SK-N-SH (cell line): ENCODE results near the gene SELE. TPM values are rescaled to one million over a fixed set of nuclear protein-coding genes. Genes with fewer than 3 reads are reported as not detected.

ENCODE experiments used
- CTCF ChIA-PET: fragments of 300-600, 350-600 bp; formaldehyde crosslinking; extraction: SDS; loops from one replicate; lab custom pipeline; 2021; lab: Yijun Ruan, JAX
- POLR2A ChIA-PET: fragments of 350-600 bp; sonication (Branson Sonifier 250); formaldehyde crosslinking; extraction: SDS; loops from one replicate; lab custom pipeline; 2020; ENCODE audit warnings: antibody characterized with exemption, inconsistent platforms; lab: Yijun Ruan, JAX
- DNase-seq: peaks from one replicate; pipeline ENCODE4 v3.0.0; 2012
- H2AFZ ChIP-seq: fragments of 200-600 bp; sonication (generic); 2 replicates; pipeline ENCODE4 v1.8.1; 2016; ENCODE audit warnings: antibody characterized with exemption, mild to moderate bottlenecking, low read depth
- H3F3A ChIP-seq: fragments of 200-600 bp; sonication (generic); replicated peaks from 2 replicates; pipeline ENCODE3; 2016; ENCODE audit warnings: antibody characterized with exemption, mild to moderate bottlenecking; ENCODE audit not compliant: insufficient read depth
- H3K27ac ChIP-seq, 2 experiments: fragments of 200-500 bp in 1 of 2; fragments of 200-600 bp in 1 of 2; sonication (Bioruptor generic) in 1 of 2; sonication (generic), shearing (Covaris generic) in 1 of 2; 2 replicates each; pipeline versions ENCODE4 v1.5.1 to v1.6.1; 2014 to 2016; ENCODE audit warnings: low read depth in 2 of 2, inconsistent platforms in 1 of 2, low read length in 1 of 2, mild to moderate bottlenecking in 1 of 2, mixed read lengths in 1 of 2
- H3K27me3 ChIP-seq: fragments of 200-600 bp; sonication (generic), shearing (Covaris generic); 2 replicates; pipeline ENCODE4 v1.6.1; 2016; ENCODE audit warnings: mixed run types; ENCODE audit not compliant: insufficient read depth
- H3K36me3 ChIP-seq, 2 experiments: fragments of 200-500 bp in 1 of 2; fragments of 200-600 bp in 1 of 2; sonication (Bioruptor generic) in 1 of 2; sonication (generic) in 1 of 2; replicated peaks in 1 of 2; 2 replicates each; pipeline versions ENCODE3 to v1.5.1; 2014 to 2016; ENCODE audit warnings: low read length in 1 of 2, mild to moderate bottlenecking in 1 of 2; ENCODE audit not compliant: insufficient read depth in 2 of 2, control insufficient read depth in 1 of 2
- H3K4me1 ChIP-seq, 2 experiments: fragments of 200-500 bp in 1 of 2; fragments of 200-600 bp in 1 of 2; sonication (Bioruptor generic) in 1 of 2; sonication (generic), shearing (Covaris generic) in 1 of 2; 2 replicates each; pipeline versions ENCODE4 v1.5.1 to v1.6.1; 2014 to 2016; ENCODE audit warnings: low read depth in 1 of 2, low read length in 1 of 2, mixed run types in 1 of 2; ENCODE audit not compliant: insufficient read depth in 2 of 2, control insufficient read depth in 1 of 2
- H3K4me2 ChIP-seq: fragments of 200-600 bp; sonication (generic), shearing (Covaris generic); 2 replicates; pipeline ENCODE4 v1.6.1; 2017; ENCODE audit warnings: mixed run types
- H3K4me3 ChIP-seq, 2 experiments: fragments of 200-500 bp in 1 of 2; fragments of 200-600 bp in 1 of 2; sonication (Bioruptor generic) in 1 of 2; sonication (generic), shearing (Covaris generic) in 1 of 2; 2 replicates each; pipeline versions ENCODE4 v1.5.1 to v1.8.1; 2014 to 2016; ENCODE audit warnings: low read depth in 2 of 2, inconsistent platforms in 1 of 2, low read length in 1 of 2, mild to moderate bottlenecking in 1 of 2, mixed read lengths in 1 of 2, moderate library complexity in 1 of 2
- H3K79me2 ChIP-seq: fragments of 200-600 bp; sonication (generic); 2 replicates; pipeline ENCODE4 v1.8.1; 2017; ENCODE audit warnings: mild to moderate bottlenecking; ENCODE audit not compliant: insufficient read depth
- H3K9ac ChIP-seq: fragments of 200-600 bp; sonication (generic); 2 replicates; pipeline ENCODE4 v1.6.1; 2017; ENCODE audit warnings: mixed run types
- H3K9me2 ChIP-seq: fragments of 200-600 bp; sonication (generic); 2 replicates; pipeline ENCODE4 v1.6.1; 2017; ENCODE audit warnings: mixed run types
- H3K9me3 ChIP-seq: fragments of 200-600 bp; sonication (generic); 2 replicates; pipeline ENCODE4 v1.6.1; 2017; ENCODE audit warnings: mixed run types, mild to moderate bottlenecking, moderate library complexity
- H4K20me1 ChIP-seq: fragments of 200-600 bp; sonication (generic); 2 replicates; pipeline ENCODE4 v1.6.1; 2017; ENCODE audit warnings: mild to moderate bottlenecking, mixed run types; ENCODE audit not compliant: insufficient read depth
- CHD2 ChIP-seq: fragments of 150-350 bp; IDR thresholded peaks from 2 replicates; pipeline ENCODE4 v1.6.1; 2018; ENCODE audit warnings: low read length; ENCODE audit not compliant: partially characterized antibody
- ELF1 ChIP-seq: IDR thresholded peaks from 2 replicates; pipeline ENCODE4 v1.4.0; 2012
- EP300 ChIP-seq, 2 experiments: IDR thresholded peaks; 2 replicates each; pipeline versions ENCODE4 v1.4.0 to v1.6.1; 2012; ENCODE audit warnings: borderline replicate concordance in 1 of 2, low read depth in 1 of 2, low read length in 1 of 2
- EZH2phosphoT487 ChIP-seq: fragments of 200-600 bp; sonication (generic); IDR thresholded peaks from 2 replicates; pipeline ENCODE4 v1.6.1; 2017; ENCODE audit warnings: low read depth, mixed run types, mild to moderate bottlenecking, antibody characterized with exemption, moderate library complexity, borderline replicate concordance
- FOXM1 ChIP-seq: IDR thresholded peaks from 2 replicates; pipeline ENCODE4 v1.4.0; 2012; ENCODE audit warnings: low read depth, mild to moderate bottlenecking
- JUND ChIP-seq: IDR thresholded peaks from 2 replicates; pipeline ENCODE4 v1.4.0; 2012
- MEF2A ChIP-seq: IDR thresholded peaks from 2 replicates; pipeline ENCODE4 v1.4.0; 2012; ENCODE audit warnings: low read depth, borderline replicate concordance
- MXI1 ChIP-seq: IDR thresholded peaks from 2 replicates; pipeline ENCODE4 v1.6.1; 2012; ENCODE audit warnings: mild to moderate bottlenecking, low read depth, low read length, improper control_type of control experiment
- NFIC ChIP-seq: IDR thresholded peaks from 2 replicates; pipeline ENCODE4 v1.4.0; 2012; ENCODE audit warnings: borderline replicate concordance
- RAD21 ChIP-seq: IDR thresholded peaks from 2 replicates; pipeline ENCODE4 v1.6.1; 2012; ENCODE audit warnings: mild to moderate bottlenecking, low read length
- RFX5 ChIP-seq: IDR thresholded peaks from 2 replicates; pipeline ENCODE4 v1.6.1; 2012; ENCODE audit warnings: mild to moderate bottlenecking, improper control_type of control experiment, low read length
- RXRA ChIP-seq: IDR thresholded peaks from 2 replicates; pipeline ENCODE4 v1.4.0; 2012; ENCODE audit warnings: low read depth, mild to moderate bottlenecking, borderline replicate concordance
- SIN3A ChIP-seq: IDR thresholded peaks from 2 replicates; pipeline ENCODE4 v1.6.1; 2012; ENCODE audit warnings: low read depth, mild to moderate bottlenecking, low read length, moderate library complexity, borderline replicate concordance
- TAF1 ChIP-seq: IDR thresholded peaks from 2 replicates; pipeline ENCODE4 v1.6.1; 2012; ENCODE audit warnings: low read depth, mild to moderate bottlenecking, low read length, moderate library complexity, borderline replicate concordance
- TEAD4 ChIP-seq: IDR thresholded peaks from 2 replicates; pipeline ENCODE4 v1.4.0; 2012; ENCODE audit warnings: mild to moderate bottlenecking, borderline replicate concordance; ENCODE audit not compliant: insufficient read depth
- YY1 ChIP-seq: IDR thresholded peaks from 2 replicates; pipeline ENCODE4 v1.4.0; 2012; ENCODE audit warnings: low read depth, mild to moderate bottlenecking
- WGBS: methylation state at CpG from one replicate; pipeline ENCODE4 v1.1.6; 2017; ENCODE audit warnings: low lambda C conversion rate; 5-methylcytosine and 5-hydroxymethylcytosine counted together
- polyA plus RNA-seq, 3 experiments: library from polyadenylated mRNA; depleted of rRNA; stranded (reverse); fragments of >200 nt; gene quantifications; 2 replicates each; pipeline ENCODE4 v1.2.3, GENCODE V29; 2012
- TF ChIP-seq, protein P1 (sequence below): fragments of 200-600 bp; sonication (generic); IDR thresholded peaks from 2 replicates; pipeline ENCODE4 v1.6.1; 2017; ENCODE audit warnings: antibody characterized with exemption, mild to moderate bottlenecking, moderate library complexity
- TF ChIP-seq, protein P2 (sequence below): IDR thresholded peaks from 2 replicates; pipeline ENCODE4; 2012
- TF ChIP-seq, protein P3 (sequence below): IDR thresholded peaks from 2 replicates; pipeline ENCODE4 v1.6.1; 2012; ENCODE audit warnings: mild to moderate bottlenecking, low read depth, low read length, moderate library complexity
- TF ChIP-seq, protein P4 (sequence below): fragments of 150-350 bp; IDR thresholded peaks from 2 replicates; pipeline ENCODE4 v1.6.1; 2016; ENCODE audit warnings: mild to moderate bottlenecking, low read depth, low read length

The SELE gene
- polyA plus RNA-seq, 1 of the 3 experiments (the other 2 are of a cell fraction) = 0.02 TPM

DNA sequence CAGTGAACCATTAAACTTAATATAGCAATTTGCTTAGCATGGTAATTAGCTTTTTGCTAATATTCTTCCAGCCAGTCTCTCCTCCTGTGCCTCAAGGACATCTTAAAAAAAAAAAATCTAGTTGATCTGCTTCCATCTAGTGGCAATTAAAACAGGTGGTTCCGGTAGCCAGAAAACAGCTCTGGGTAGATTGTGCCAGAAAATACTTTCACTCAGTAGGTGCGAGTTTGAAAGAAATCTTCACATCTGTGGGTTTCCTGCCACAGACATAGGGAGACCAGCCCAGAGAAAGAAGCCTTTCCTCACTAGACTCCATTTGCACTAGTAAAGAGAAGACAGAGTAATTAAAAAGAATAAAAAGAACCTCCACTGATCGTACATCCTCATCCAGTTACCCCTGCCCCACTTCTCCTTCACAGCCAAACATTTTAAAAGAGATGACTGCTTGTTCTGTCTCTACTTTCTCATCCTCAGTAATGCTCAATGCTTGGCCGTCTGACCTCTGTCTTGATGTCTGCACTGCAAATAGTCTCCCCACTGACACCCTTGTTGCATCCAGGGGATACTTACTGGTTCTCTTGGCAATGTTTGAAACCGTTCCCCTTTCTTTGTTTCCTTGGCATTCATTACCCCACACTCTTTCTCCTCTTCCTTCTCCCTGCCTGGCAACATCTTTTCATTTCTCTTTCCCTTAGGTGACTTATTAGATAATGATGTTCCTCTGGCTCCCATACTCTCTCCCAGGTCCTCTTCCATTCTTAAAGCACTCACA lies 39.4 kb downstream of the SELE start (continued):
- TF ChIP-seq, protein P1, sequence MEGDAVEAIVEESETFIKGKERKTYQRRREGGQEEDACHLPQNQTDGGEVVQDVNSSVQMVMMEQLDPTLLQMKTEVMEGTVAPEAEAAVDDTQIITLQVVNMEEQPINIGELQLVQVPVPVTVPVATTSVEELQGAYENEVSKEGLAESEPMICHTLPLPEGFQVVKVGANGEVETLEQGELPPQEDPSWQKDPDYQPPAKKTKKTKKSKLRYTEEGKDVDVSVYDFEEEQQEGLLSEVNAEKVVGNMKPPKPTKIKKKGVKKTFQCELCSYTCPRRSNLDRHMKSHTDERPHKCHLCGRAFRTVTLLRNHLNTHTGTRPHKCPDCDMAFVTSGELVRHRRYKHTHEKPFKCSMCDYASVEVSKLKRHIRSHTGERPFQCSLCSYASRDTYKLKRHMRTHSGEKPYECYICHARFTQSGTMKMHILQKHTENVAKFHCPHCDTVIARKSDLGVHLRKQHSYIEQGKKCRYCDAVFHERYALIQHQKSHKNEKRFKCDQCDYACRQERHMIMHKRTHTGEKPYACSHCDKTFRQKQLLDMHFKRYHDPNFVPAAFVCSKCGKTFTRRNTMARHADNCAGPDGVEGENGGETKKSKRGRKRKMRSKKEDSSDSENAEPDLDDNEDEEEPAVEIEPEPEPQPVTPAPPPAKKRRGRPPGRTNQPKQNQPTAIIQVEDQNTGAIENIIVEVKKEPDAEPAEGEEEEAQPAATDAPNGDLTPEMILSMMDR = no peak
- TF ChIP-seq MEF2A = no peak
- no peak for TF ChIP-seq MXI1
- no peak for TF ChIP-seq TAF1
- no peak for TF ChIP-seq YY1
- TF ChIP-seq EP300 (IDR thresholded peaks at IDR 0.05; ENCODE audit: borderline replicate concordance in 1 of 2, low read depth in 1 of 2, low read length in 1 of 2) = no peak
- no peak for TF ChIP-seq EZH2phosphoT487
- TF ChIP-seq FOXM1 = no peak
- no peak for TF ChIP-seq CHD2
- TF ChIP-seq SIN3A = no peak
- no peak for TF ChIP-seq ELF1
- no peak for TF ChIP-seq RAD21
- TF ChIP-seq JUND = no peak

DNA sequence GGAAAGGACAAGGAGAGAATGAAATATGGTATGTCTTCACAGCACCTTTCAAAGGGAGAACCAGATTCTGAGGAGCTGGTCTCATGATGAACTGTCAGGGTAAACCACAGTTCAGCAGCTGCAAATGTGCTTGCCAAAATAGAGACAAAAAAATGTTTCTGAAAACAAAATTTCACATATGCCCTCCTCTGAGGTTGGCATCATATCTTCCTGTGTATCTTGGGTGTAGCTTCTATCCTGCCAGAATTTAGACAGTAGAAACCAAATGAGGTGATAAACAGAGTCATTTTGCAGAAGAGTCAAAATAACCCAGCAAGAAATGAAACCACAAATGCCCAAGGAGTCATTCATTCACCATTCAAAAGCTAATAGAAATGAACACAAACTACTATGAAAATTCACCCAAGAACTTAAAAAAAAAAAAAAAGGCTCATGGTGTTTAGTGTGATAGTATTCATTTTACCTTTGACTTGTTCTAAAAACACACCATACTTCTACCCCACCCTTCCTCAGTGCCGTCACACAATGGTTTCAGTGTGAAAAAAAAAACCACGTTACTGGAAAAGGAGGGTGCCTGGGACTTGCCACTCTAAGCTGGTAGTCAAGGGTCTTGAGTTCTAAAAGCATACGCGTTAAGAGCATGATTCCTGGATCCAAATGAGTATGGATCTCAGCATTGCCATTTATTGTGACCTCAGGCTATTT lies 41.0 kb downstream of the SELE start:
- CTCF ChIA-PET = interaction anchor here (0.9 to 1.2 kb wide), 2 partner anchors 19 to 83 kb away, joined by 3 read pairs; no protein-coding TSS in a partner anchor
- no peak overlapping the region for H3K27ac ChIP-seq
- H3K9me2 ChIP-seq = no peaks in the 10 kb centered on the region
- H2AFZ ChIP-seq = no peak overlapping the region
- no peak overlapping the region for H3K4me3 ChIP-seq
- DNase-seq = no peak
- no peak for TF ChIP-seq EZH2phosphoT487
- no peak for TF ChIP-seq RXRA
- TF ChIP-seq NFIC = no peak
- no peak for TF ChIP-seq RFX5
- TF ChIP-seq, protein P2, sequence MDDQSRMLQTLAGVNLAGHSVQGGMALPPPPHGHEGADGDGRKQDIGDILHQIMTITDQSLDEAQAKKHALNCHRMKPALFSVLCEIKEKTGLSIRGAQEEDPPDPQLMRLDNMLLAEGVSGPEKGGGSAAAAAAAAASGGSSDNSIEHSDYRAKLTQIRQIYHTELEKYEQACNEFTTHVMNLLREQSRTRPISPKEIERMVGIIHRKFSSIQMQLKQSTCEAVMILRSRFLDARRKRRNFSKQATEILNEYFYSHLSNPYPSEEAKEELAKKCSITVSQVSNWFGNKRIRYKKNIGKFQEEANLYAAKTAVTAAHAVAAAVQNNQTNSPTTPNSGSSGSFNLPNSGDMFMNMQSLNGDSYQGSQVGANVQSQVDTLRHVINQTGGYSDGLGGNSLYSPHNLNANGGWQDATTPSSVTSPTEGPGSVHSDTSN = no peak
- no peak for TF ChIP-seq ELF1
- TF ChIP-seq, protein P3, sequence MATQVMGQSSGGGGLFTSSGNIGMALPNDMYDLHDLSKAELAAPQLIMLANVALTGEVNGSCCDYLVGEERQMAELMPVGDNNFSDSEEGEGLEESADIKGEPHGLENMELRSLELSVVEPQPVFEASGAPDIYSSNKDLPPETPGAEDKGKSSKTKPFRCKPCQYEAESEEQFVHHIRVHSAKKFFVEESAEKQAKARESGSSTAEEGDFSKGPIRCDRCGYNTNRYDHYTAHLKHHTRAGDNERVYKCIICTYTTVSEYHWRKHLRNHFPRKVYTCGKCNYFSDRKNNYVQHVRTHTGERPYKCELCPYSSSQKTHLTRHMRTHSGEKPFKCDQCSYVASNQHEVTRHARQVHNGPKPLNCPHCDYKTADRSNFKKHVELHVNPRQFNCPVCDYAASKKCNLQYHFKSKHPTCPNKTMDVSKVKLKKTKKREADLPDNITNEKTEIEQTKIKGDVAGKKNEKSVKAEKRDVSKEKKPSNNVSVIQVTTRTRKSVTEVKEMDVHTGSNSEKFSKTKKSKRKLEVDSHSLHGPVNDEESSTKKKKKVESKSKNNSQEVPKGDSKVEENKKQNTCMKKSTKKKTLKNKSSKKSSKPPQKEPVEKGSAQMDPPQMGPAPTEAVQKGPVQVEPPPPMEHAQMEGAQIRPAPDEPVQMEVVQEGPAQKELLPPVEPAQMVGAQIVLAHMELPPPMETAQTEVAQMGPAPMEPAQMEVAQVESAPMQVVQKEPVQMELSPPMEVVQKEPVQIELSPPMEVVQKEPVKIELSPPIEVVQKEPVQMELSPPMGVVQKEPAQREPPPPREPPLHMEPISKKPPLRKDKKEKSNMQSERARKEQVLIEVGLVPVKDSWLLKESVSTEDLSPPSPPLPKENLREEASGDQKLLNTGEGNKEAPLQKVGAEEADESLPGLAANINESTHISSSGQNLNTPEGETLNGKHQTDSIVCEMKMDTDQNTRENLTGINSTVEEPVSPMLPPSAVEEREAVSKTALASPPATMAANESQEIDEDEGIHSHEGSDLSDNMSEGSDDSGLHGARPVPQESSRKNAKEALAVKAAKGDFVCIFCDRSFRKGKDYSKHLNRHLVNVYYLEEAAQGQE = no peak
- TF ChIP-seq CHD2 = no peak
- no peak for TF ChIP-seq TEAD4
- TF ChIP-seq, protein P4, sequence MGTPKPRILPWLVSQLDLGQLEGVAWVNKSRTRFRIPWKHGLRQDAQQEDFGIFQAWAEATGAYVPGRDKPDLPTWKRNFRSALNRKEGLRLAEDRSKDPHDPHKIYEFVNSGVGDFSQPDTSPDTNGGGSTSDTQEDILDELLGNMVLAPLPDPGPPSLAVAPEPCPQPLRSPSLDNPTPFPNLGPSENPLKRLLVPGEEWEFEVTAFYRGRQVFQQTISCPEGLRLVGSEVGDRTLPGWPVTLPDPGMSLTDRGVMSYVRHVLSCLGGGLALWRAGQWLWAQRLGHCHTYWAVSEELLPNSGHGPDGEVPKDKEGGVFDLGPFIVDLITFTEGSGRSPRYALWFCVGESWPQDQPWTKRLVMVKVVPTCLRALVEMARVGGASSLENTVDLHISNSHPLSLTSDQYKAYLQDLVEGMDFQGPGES = no peak
- no peak for TF ChIP-seq RAD21
- no peak for TF ChIP-seq TAF1
- TF ChIP-seq, all 33 proteins: peak for 0
- Histone ChIP-seq H4K20me1 (no peaks in the 10 kb centered on the region), H3K9ac (no peak overlapping the region), H3K4me1 (no peaks in the 10 kb centered on the region), H3K27me3 (no peaks in the 10 kb centered on the region), H3F3A (no peaks in the 10 kb centered on the region), H3K4me2 (no peak overlapping the region), H3K79me2 (no peaks in the 10 kb centered on the region), H3K9me3 (no peaks in the 10 kb centered on the region), H3K36me3 (no peaks in the 10 kb centered on the region)
- WGBS = 32% methylated on average over 4 of the region's 4 CpGs
- POLR2A ChIA-PET = no interaction called here
